SK-MEL-5 (cell line): ENCODE data around the gene LACTB. TPM values are rescaled to one million over a fixed set of nuclear protein-coding genes. Genes with fewer than 3 reads are reported as not detected.
A peak's percentile ranks its signal among the peaks of the same experiment; 100 is the strongest.
"Not testable (repeated sequence)": the region's sequence is repeated elsewhere in the genome, so short reads cannot be mapped to it uniquely, and the experiment has no call there.

Experiments
- DNase-seq: peaks from one replicate; pipeline ENCODE4 v3.0.0-alpha.2; 2016; ENCODE audit warnings: low read depth, low spot score
- in situ Hi-C: cut with HindIII; loops from 2 replicates; pipeline ENCODE4 v1.10.0; 2016; ENCODE audit warnings: low sequenced_read_pairs, high pct_unique_total_duplicates, low pct_unique_long_range_greater_than_20kb
- total RNA-seq: library from RNA; depleted of rRNA; stranded (reverse); fragments of >200 nt; shearing (Covaris generic); gene quantifications from 2 replicates; pipeline ENCODE4 v1.2.3, GENCODE V29; 2014

Gene LACTB
- total RNA-seq, 1 experiment from 2014 or later = 16.4 TPM

- DNase-seq = no peak
- in situ Hi-C loops = no loop called here
Measured at GRCh38 chr15:63086271-63086670, 35.4 kb upstream of the LACTB start.

DNA sequence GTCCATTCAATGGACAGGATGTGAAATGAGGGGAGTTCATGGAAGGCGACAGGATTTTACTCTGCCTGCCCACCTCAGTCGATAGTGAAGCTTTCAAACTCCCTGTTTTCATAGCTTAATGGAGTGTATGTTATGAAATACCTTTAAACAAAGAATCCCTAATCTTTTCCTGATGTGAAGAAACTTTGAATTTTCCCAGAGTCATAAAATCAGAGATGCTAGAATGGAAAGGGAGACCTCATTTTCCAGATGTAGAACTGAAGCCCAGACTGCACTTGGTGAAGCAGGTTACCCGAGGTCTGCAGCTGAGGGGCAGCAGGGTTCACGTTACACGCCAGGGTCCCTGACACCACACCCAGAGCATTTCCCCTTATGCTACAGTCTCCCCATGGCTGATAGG, 34.7 kb upstream of the LACTB start:
- in situ Hi-C loops = no loop called here
- DNase-seq = no peak

DNA sequence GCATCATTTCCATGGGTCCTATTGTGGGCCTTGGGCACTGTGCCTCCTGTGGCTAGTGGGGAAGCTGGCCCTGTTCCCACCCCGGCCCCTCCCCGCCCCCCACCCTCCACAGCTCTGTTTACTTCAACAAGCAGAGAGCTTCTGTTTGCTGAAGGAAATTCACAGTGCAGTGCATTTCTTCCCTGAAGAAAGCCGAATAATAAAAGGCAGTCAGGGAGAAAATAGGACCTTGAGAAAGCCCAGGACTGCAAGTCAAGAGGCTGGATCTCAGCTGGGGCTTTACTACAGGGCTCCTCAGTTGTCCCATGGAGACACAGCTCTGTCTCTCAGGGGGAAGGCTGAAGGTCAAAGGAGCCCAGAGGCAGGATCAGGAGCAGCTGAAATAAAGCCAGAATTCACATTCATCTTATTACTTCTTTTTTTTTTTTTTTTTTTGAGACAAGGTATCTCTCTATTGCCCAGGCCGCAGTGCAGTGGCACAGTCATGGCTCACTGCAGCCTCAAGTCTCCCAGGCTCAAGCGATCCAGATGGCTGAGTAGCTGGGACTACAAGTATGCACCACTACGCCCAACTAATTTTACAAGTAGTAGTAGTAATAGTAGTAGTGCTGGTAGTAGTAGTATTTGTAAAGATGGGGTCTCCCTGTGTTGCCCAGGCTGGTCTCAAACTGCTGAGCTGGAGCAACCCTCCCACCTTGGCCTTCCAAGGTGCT, 33.0 kb upstream of the LACTB start:
- peak; percentile 60 for DNase-seq
- in situ Hi-C loops = no loop called here

DNA sequence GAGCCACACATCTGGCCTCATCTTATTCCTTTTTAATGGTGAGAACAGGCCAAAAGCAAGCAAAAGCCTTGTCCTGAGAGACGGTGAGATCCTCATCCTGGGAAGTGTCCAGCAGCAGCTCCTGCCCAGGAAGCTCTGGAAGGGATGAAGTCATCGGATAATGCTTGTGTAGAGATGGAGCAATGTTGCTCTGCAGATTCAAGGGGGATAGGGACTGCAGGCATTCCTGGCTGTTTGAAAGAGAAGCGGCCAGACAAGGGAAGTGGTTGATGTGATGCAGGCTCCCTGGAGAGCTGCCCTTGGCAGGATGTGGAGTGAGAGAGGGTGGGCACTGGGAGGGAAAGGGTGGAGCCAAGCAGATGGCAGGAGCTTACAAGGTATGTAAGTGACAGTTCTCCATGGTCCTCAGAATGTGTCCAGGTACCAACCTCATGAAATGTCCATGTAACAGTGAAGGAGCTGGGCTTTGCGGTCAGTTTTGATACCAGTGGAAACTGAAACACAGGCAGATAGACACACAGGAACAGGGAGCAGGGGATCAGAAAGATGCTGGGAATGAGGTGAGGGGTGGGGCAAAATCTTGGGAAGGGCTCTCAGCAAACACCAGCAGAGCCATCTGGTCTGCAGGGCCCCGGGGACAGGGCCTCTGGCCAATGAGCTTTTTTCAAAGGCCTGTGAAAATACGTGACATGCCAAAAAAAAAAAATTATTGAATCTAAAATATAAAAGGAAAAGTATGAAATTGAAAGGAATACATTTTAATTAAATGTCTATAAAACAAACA, 32.2 kb upstream of the LACTB start:
- in situ Hi-C loops = no loop called here
- DNase-seq = peak; percentile 61

- in situ Hi-C loops = no loop called here
- DNase-seq = no peak
Measured at GRCh38 chr15:63090472-63090871, 31.2 kb upstream of the LACTB start.

- in situ Hi-C loops = no loop called here
- no peak for DNase-seq
Measured at GRCh38 chr15:63090887-63091286, 30.8 kb upstream of the LACTB start.

DNA sequence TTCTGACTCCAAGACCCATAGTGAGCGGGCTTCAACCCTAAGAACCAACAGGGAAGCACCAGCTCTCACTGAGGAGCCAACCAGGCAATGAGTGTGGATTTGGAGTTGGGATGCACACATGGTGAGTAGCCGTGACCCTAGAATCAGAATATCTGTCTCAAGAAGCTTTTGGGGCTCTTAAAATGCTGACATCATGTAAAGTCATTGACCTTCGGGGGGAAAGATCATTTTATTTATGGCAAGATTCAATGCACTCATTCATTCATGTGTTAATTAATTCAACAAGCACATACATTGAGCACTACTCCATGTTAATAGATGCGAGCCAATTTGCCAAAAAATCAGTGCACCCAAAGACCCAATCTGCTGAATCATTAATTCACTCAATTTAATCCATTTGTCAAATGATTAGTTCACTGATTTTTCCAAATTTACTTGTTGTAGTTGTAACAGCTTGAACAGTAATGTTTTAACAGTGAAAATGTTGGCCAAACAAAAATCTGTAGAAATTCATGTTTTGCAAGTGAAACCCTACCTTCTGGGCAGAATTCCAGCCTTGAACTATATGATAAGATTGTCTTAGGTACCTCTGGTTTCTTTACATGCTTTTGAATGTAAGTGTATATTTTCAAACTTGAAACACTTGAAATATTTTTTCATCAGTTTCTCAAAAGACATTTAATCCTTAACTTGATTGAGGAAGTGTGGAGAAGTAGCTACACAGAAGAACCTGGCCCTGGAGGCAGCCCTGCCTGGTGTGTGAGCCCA, 29.8 kb upstream of the LACTB start:
- in situ Hi-C loops = no loop called here
- DNase-seq = no peak

DNA sequence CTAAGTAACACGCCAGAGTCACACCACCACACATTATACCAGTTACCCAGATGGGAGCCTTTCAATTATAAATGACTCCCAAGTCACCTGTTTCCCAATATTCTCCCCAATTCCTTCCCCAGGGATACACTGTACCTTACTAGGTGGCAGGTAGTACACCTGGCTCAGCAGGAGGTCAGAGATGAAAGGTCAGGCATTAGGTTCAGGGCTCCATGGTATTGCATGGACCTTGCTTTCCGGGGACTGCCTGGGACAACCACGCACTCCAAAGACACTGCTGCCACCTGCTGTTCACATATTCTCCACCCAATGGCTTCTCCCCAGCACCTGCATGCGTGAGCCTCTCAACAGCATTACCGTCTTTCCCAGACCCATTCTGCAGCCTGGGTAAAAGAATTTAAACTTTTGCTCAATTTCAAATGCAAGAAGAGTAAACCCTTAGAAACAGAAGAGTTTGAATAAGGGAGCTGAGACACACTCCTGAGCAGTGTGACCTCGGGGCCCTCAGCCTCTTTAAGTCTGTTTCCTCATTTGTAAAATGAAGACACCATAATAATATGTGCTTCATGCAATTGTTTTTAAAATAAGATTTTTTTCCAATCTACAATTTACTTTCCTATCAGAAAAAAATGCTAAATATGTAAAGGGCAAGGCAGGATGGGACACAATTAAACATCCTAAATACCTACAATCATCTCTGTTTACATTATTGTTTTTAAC, 28.0 kb upstream of the LACTB start:
- in situ Hi-C loops = no loop called here
- DNase-seq = peak; percentile 83

DNA sequence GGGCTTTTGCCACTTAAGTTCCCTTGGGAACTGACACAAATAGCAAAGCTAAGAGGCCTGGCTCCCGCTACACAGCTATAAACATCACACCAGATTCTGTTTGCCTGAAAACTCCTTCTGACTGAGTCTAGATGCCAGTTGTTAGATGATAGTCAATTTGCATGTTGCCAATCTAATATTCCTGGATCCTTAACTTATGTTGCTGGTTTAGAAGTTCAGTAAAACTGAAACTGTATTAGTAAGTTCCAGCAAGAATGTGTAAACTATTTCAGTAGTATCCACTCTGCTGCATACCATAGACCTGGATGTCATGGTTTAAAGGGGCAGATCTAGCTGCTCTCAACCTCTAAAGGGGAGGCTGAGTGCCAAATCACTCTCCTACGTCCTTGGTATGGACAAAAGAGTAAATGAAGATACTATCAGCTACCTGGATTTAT, 27.1 kb upstream of the LACTB start:
- no peak for DNase-seq
- in situ Hi-C loops = no loop called here

GRCh38 chr15:63096178-63096577, 25.5 kb upstream of the LACTB start:
- DNase-seq = no peak
- in situ Hi-C loops = no loop called here

DNA sequence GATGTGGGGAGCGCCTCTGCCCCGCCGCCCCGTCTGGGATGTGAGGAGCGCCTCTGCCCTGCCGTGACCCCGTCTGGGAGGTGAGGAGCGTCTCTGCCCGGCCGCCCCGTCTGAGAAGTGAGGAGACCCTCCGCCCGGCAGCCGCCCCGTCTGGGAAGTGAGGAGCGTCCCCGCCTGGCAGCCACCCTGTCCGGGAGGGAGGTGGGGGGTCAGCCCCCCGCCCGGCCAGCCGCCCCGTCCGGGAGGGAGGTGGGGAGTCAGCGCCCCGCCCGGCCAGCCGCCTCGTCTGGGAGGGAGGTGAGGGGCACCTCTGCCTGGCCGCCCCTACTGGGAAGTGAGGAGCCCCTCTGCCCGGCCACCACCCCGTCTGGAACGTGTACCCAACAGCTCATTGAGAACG, 22.8 kb upstream of the LACTB start:
- in situ Hi-C loops = not testable (repeated sequence)

GRCh38 chr15:63099581-63099980, 22.1 kb upstream of the LACTB start:
- in situ Hi-C loops, DNase-seq: not testable (repeated sequence)

More for the DNA sequence above, 22.8 kb upstream of the LACTB start:
- DNase-seq = not testable (repeated sequence)

DNA sequence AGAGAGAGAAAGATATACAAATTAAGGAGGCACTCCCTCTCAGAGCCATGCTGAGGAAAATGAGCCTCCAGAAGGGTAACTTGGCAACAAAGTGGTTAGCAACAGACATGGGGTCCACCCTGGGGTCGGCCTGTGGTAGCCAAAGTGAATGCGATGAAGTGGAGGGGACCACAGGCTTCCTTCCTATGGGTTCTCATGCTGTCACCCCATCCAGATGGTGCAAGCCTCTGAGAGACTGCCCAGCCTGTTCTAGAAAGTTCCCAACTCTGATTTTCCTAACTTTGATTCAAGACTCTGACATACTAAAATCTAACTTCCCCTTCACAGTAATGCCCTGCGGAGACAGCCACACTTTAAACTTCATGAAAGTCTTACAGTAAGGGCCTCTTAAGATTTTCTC, 18.2 kb upstream of the LACTB start:
- in situ Hi-C loops = no loop called here
- DNase-seq = no peak

DNA sequence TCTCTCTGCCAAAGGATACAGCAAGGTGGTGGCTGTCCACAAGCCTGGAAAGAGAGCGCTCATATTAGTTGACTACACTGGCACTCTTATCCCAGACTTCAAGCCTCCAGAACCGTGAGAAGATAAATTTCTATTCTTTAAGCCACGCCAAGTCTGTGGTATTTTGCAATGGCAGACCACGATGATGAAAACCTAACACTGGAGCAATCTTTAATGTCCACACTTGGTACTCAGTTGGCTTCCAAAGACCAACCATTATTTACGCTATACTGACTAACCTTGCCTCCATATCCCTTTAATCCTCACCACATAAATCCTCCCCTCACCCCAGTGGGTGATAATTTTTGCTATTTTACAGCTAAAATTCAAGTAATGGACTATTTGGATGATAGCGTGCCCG, 16.9 kb upstream of the LACTB start:
- no peak for DNase-seq
- in situ Hi-C loops = no loop called here

- in situ Hi-C loops, DNase-seq: not testable (repeated sequence)
Measured at GRCh38 chr15:63105354-63105753, 16.3 kb upstream of the LACTB start.

GRCh38 chr15:63107895-63108546, 13.6 kb upstream of the LACTB start:
- no peak for DNase-seq
- in situ Hi-C loops = no loop called here

- no peak for DNase-seq
- in situ Hi-C loops = no loop called here
Measured at GRCh38 chr15:63109498-63109897, 12.2 kb upstream of the LACTB start.
